Stimulated activated CD4-positive, alpha-beta T cell treated with anti-CD3 and anti-CD28 coated beads, Interleukin-1b, Interleukin-23, amount 100 ng/mL, for 48 hours (primary cell): ENCODE data around the gene FIGNL1.
"Not testable (repeated sequence)": the region's sequence is repeated elsewhere in the genome, so short reads cannot be mapped to it uniquely, and the experiment has no call there.

Experiments used
- DNase-seq: peaks from one replicate; pipeline ENCODE4 v3.0.0-alpha.2; 2020

FIGNL1 gene

GRCh38 chr7:50470250-50471163, 20.4 kb upstream of the FIGNL1 start:
- DNase-seq: no peak

GRCh38 chr7:50469181-50469580, 19.0 kb upstream of the FIGNL1 start:
- DNase-seq: no peak

- peak; percentile 82 for DNase-seq
Measured at GRCh38 chr7:50467817-50468610, 17.9 kb upstream of the FIGNL1 start.

- DNase-seq: no peak
Measured at GRCh38 chr7:50466815-50467585, 16.9 kb upstream of the FIGNL1 start.

GRCh38 chr7:50463035-50463434, 12.9 kb upstream of the FIGNL1 start:
- no peak for DNase-seq

GRCh38 chr7:50462361-50462760, 12.2 kb upstream of the FIGNL1 start:
- no peak for DNase-seq

GRCh38 chr7:50461695-50462094, 11.5 kb upstream of the FIGNL1 start:
- no peak for DNase-seq

GRCh38 chr7:50459183-50459582, 9.0 kb upstream of the FIGNL1 start:
- DNase-seq: not testable (repeated sequence)

- not testable (repeated sequence) for DNase-seq
Measured at GRCh38 chr7:50458651-50459050, 8.5 kb upstream of the FIGNL1 start.

GRCh38 chr7:50456371-50457123, 6.4 kb upstream of the FIGNL1 start:
- no peak for DNase-seq

GRCh38 chr7:50455658-50456057, 5.5 kb upstream of the FIGNL1 start:
- no peak for DNase-seq

GRCh38 chr7:50454968-50455367, 4.8 kb upstream of the FIGNL1 start:
- DNase-seq: no peak

GRCh38 chr7:50450590-50451032, 461 bp upstream of the FIGNL1 start:
- peak; percentile 27 for DNase-seq

GRCh38 chr7:50449501-50449880, 659 bp downstream of the FIGNL1 start:
- no peak for DNase-seq

GRCh38 chr7:50448823-50449222, 1.3 kb downstream of the FIGNL1 start:
- DNase-seq: no peak

GRCh38 chr7:50446542-50446960, 3.6 kb downstream of the FIGNL1 start:
- DNase-seq: peak; percentile 30

GRCh38 chr7:50436133-50436806, 13.9 kb downstream of the FIGNL1 start:
- DNase-seq: no peak

- DNase-seq: no peak
Measured at GRCh38 chr7:50431722-50432305, 18.3 kb downstream of the FIGNL1 start.

- DNase-seq: no peak
Measured at GRCh38 chr7:50431316-50431715, 18.8 kb downstream of the FIGNL1 start.

GRCh38 chr7:50428911-50429310, 21.2 kb downstream of the FIGNL1 start:
- no peak for DNase-seq

GRCh38 chr7:50427518-50427917, 22.6 kb downstream of the FIGNL1 start:
- no peak for DNase-seq
